Parathyroid adenoma (tissue), 2 donors: ENCODE data around the gene SLC7A8.
A peak's percentile ranks its signal among the peaks of the same experiment; 100 is the strongest.

Source experiments
- H2AFZ ChIP-seq: fragments of 300-600 bp; sonication (generic); one replicate; pipeline ENCODE4 v1.7.0; 2017; ENCODE audit warnings: antibody characterized with exemption, mild to moderate bottlenecking
- H3K27ac ChIP-seq: fragments of 300-600 bp; sonication (generic); one replicate; pipeline ENCODE4 v1.7.0; 2017
- H3K27me3 ChIP-seq: fragments of 300-600 bp; sonication (generic); one replicate; pipeline ENCODE4 v1.7.0; 2017; ENCODE audit warnings: low read length; ENCODE audit not compliant: control insufficient read depth, insufficient read depth
- H3K36me3 ChIP-seq: fragments of 300-600 bp; sonication (generic); one replicate; pipeline ENCODE4 v1.7.0; 2017; ENCODE audit warnings: low read length; ENCODE audit not compliant: control insufficient read depth, insufficient read depth
- H3K4me1 ChIP-seq: fragments of 300-600 bp; sonication (generic); one replicate; pipeline ENCODE4 v1.7.0; 2017; ENCODE audit warnings: control low read depth
- H3K4me2 ChIP-seq: fragments of 300-600 bp; sonication (generic); one replicate; pipeline ENCODE4 v1.7.0; 2017; ENCODE audit warnings: low read length
- H3K4me3 ChIP-seq: fragments of 300-600 bp; sonication (generic); one replicate; pipeline ENCODE4 v1.7.0; 2017; ENCODE audit warnings: low read depth, low read length
- H3K79me2 ChIP-seq: fragments of 300-600 bp; sonication (generic); one replicate; pipeline ENCODE4 v1.7.0; 2017; ENCODE audit warnings: control low read depth
- H3K9ac ChIP-seq: fragments of 300-600 bp; sonication (generic); one replicate; pipeline ENCODE4 v1.7.0; 2017; ENCODE audit warnings: mild to moderate bottlenecking
- H3K9me3 ChIP-seq: fragments of 300-600 bp; sonication (generic); one replicate; pipeline ENCODE4 v1.7.0; 2017; ENCODE audit warnings: low read length; ENCODE audit not compliant: control insufficient read depth
- CTCF ChIP-seq: fragments of 300-600 bp; sonication (generic); IDR thresholded peaks from one replicate; pipeline ENCODE4 v1.7.0; 2017; ENCODE audit warnings: antibody characterized with exemption, mild to moderate bottlenecking
- donor health status: primary hyperparathyroidism.

Gene SLC7A8

GRCh38 chr14:23148591-23149249 is 34.7 kb downstream of the SLC7A8 start:
- no peak overlapping the region for H3K4me2 ChIP-seq
- H3K4me1 ChIP-seq: peaks cover 39% of the 10 kb centered on the region
- no peaks in the 10 kb centered on the region for H3K36me3 ChIP-seq
- H3K79me2 ChIP-seq: peaks cover 25% of the 10 kb centered on the region
- no peak overlapping the region for H3K4me3 ChIP-seq
- no peak overlapping the region for H3K9ac ChIP-seq
- H3K27ac ChIP-seq: peak overlapping the region; percentile 64
- no peak for TF ChIP-seq CTCF
- H3K9me3 ChIP-seq: no peaks in the 10 kb centered on the region
- no peaks in the 10 kb centered on the region for H3K27me3 ChIP-seq
- H2AFZ ChIP-seq: no peak overlapping the region

DNA sequence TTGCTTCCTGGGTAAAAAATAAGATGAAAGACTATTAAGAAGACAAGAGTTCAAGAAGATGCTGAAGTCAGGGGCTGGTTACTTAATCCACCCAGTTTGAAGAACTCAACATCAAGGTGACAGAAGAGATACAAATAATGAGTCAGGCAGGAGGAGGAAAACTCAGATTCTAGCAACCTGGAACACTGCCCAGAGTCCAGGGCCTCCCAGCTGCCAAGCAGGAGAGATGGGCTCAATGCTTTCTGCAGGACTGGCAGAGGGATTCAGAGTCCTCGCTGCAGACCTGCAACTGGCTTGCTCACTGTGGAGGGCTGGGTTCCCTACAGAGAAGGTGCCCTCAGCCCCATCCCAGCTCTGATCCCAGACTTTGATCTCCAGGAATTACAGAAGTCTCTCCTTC is 35.8 kb downstream of the SLC7A8 start:
- Histone ChIP-seq H3K27me3 (no peaks in the 10 kb centered on the region), H3K4me2 (peak overlapping the region; percentile 14), H3K36me3 (no peaks in the 10 kb centered on the region), H3K9me3 (no peaks in the 10 kb centered on the region), H3K9ac (no peak overlapping the region), H3K4me3 (no peak overlapping the region), H3K4me1 (peaks cover 37% of the 10 kb centered on the region), H3K27ac (peak overlapping the region; percentile 64), H3K79me2 (peaks cover 19% of the 10 kb centered on the region), H2AFZ (no peak overlapping the region)
- no peak for TF ChIP-seq CTCF

- Histone ChIP-seq H3K27me3 (no peaks in the 10 kb centered on the region), H3K4me2 (no peak overlapping the region), H3K9ac (no peak overlapping the region), H3K4me3 (no peak overlapping the region), H2AFZ (no peak overlapping the region), H3K9me3 (no peaks in the 10 kb centered on the region), H3K27ac (peak overlapping the region; percentile 64), H3K79me2 (peaks cover 21% of the 10 kb centered on the region), H3K36me3 (no peaks in the 10 kb centered on the region), H3K4me1 (peaks cover 44% of the 10 kb centered on the region)
- TF ChIP-seq CTCF: no peak
Measured at GRCh38 chr14:23146980-23147379, 36.5 kb downstream of the SLC7A8 start.

GRCh38 chr14:23146351-23146910 is 37.0 kb downstream of the SLC7A8 start:
- Histone ChIP-seq H2AFZ (no peak overlapping the region), H3K79me2 (peaks cover 23% of the 10 kb centered on the region), H3K27me3 (no peaks in the 10 kb centered on the region), H3K9me3 (no peaks in the 10 kb centered on the region), H3K4me2 (no peak overlapping the region), H3K4me3 (no peak overlapping the region), H3K4me1 (peaks cover 48% of the 10 kb centered on the region), H3K27ac (peak overlapping the region; percentile 64), H3K36me3 (no peaks in the 10 kb centered on the region), H3K9ac (no peak overlapping the region)
- no peak for TF ChIP-seq CTCF

DNA sequence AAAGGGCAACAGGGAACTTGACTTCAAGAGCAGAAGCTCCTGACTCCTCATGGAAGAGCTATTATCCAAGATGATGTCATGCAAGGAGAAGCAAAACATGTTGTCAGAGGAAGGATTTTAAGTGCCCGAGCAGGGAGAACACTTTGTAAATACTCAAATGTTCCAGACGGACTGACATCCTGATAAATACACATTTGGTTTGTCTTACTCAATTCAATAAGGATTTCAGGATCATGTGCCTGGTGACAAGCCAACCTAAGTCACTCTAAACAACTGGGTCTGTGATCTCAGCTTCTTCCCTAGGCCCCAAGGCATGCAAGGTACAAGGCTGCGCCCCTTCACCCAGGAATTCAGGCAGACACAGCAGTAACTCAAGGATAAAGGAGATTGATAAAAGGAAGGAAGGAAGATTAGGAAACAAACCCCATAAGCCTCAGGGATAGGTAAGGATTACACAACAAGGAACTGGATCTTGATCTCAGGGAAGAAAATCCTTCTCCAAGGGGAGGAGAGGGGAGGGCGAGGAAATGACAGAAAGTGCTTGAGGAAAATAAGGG is 37.6 kb downstream of the SLC7A8 start:
- Histone ChIP-seq H3K27ac (peak overlapping the region; percentile 64), H3K36me3 (no peaks in the 10 kb centered on the region), H3K4me1 (peaks cover 48% of the 10 kb centered on the region), H3K79me2 (peaks cover 18% of the 10 kb centered on the region), H3K9ac (no peak overlapping the region), H2AFZ (no peak overlapping the region), H3K4me2 (no peak overlapping the region), H3K27me3 (no peaks in the 10 kb centered on the region), H3K9me3 (no peaks in the 10 kb centered on the region), H3K4me3 (no peak overlapping the region)
- no peak for TF ChIP-seq CTCF
